ENCODE data around the gene TRAM2. TPM values are rescaled to one million over a fixed set of nuclear protein-coding genes. Genes with fewer than 3 reads are reported as not detected.

TRAM2 gene
- total RNA-seq, 1 experiment from 2014 or later: 13.4 TPM

DNA sequence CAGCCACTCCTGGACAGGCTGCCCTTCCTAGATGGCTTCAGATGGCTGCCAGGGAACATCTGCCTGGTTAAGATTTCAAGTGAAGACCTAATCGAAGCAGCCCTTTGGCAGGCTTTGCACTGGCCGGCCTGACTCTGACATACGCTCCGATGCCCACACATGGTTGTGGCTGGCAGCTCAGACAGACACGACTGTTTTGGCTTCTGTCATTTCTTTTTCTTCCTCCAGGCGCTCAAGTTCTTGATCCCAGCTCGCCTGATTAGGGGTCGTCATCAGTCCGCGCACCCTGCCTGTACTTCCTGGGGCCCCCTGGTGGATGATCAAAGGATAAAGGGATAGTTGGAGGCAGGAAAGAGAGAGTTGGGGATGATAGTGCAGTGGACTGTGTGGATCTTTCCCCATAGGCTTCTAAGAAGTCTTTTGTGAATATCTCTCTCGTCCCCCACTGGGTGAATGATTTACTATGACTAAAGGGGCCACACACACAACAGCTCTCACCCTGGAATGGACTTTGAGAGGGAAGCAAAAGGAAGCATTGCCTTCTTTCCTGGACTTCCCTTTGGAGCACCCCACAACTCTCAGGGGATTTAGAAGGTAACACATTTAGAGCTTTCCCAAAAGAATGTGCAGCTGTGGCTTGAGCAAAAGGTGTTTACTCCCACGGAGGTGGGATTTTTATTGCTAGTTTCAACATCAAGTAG, 21.4 kb upstream of the TRAM2 start:
- CTCF ChIA-PET: interaction anchor here (0.6 to 1.8 kb wide), 24 partner anchors 8 to 221 kb away, joined by 3 to 17 read pairs (median 4); partner anchors contain the start of genes EFHC1 and TRAM2
- H3K4me1 Mint-ChIP-seq: peaks cover 22% of the 10 kb centered on the region
- no peaks in the 10 kb centered on the region; the same call in 1 of the 2 replicates for H3K27me3 Mint-ChIP-seq (ENCODE audit: low read depth)
- H3K4me3 Mint-ChIP-seq: peak overlapping the region; percentile 43
- peak overlapping the region; percentile 34; the same call in 1 of the 2 replicates for H3K27ac Mint-ChIP-seq
- ATAC-seq (peak; percentile 82), DNase-seq (ENCODE audit: low spot score) (peak; percentile 86)
- no peaks in the 10 kb centered on the region for H3K36me3 Mint-ChIP-seq
- no peaks in the 10 kb centered on the region for H3K9me3 Mint-ChIP-seq
- POLR2A ChIA-PET: no interaction called here
- TF ChIP-seq, protein P1, sequence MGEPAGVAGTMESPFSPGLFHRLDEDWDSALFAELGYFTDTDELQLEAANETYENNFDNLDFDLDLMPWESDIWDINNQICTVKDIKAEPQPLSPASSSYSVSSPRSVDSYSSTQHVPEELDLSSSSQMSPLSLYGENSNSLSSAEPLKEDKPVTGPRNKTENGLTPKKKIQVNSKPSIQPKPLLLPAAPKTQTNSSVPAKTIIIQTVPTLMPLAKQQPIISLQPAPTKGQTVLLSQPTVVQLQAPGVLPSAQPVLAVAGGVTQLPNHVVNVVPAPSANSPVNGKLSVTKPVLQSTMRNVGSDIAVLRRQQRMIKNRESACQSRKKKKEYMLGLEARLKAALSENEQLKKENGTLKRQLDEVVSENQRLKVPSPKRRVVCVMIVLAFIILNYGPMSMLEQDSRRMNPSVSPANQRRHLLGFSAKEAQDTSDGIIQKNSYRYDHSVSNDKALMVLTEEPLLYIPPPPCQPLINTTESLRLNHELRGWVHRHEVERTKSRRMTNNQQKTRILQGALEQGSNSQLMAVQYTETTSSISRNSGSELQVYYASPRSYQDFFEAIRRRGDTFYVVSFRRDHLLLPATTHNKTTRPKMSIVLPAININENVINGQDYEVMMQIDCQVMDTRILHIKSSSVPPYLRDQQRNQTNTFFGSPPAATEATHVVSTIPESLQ (CRISPR knock-in tag; IDR thresholded peaks at IDR 0.05): no peak
- TF ChIP-seq, protein P2, sequence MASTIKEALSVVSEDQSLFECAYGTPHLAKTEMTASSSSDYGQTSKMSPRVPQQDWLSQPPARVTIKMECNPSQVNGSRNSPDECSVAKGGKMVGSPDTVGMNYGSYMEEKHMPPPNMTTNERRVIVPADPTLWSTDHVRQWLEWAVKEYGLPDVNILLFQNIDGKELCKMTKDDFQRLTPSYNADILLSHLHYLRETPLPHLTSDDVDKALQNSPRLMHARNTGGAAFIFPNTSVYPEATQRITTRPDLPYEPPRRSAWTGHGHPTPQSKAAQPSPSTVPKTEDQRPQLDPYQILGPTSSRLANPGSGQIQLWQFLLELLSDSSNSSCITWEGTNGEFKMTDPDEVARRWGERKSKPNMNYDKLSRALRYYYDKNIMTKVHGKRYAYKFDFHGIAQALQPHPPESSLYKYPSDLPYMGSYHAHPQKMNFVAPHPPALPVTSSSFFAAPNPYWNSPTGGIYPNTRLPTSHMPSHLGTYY (CRISPR knock-in tag; IDR thresholded peaks at IDR 0.05): no peak
- no peak for TF ChIP-seq PRRX2 (CRISPR knock-in tag; IDR thresholded peaks at IDR 0.05)
- no peak for TF ChIP-seq ZNF219 (CRISPR knock-in tag; IDR thresholded peaks at IDR 0.05; ENCODE audit: borderline replicate concordance)
- TF ChIP-seq, protein P3, sequence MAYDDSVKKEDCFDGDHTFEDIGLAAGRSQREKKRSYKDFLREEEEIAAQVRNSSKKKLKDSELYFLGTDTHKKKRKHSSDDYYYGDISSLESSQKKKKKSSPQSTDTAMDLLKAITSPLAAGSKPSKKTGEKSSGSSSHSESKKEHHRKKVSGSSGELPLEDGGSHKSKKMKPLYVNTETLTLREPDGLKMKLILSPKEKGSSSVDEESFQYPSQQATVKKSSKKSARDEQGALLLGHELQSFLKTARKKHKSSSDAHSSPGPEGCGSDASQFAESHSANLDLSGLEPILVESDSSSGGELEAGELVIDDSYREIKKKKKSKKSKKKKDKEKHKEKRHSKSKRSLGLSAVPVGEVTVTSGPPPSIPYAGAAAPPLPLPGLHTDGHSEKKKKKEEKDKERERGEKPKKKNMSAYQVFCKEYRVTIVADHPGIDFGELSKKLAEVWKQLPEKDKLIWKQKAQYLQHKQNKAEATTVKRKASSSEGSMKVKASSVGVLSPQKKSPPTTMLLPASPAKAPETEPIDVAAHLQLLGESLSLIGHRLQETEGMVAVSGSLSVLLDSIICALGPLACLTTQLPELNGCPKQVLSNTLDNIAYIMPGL (CRISPR knock-in tag; IDR thresholded peaks at IDR 0.05): 0 out of 2 replicates have a peak, but pooled peaks have one; percentile 48
- TF ChIP-seq ZNF416 (CRISPR knock-in tag; IDR thresholded peaks at IDR 0.05): no peak
- TF ChIP-seq EMX1 (CRISPR knock-in tag; IDR thresholded peaks at IDR 0.05): no peak
- no peak for TF ChIP-seq ZNF317 (CRISPR knock-in tag; IDR thresholded peaks at IDR 0.05; ENCODE audit: borderline replicate concordance, low read depth)
- no peak for TF ChIP-seq MYBL2 (CRISPR knock-in tag; IDR thresholded peaks at IDR 0.05)
- TF ChIP-seq, protein P4, sequence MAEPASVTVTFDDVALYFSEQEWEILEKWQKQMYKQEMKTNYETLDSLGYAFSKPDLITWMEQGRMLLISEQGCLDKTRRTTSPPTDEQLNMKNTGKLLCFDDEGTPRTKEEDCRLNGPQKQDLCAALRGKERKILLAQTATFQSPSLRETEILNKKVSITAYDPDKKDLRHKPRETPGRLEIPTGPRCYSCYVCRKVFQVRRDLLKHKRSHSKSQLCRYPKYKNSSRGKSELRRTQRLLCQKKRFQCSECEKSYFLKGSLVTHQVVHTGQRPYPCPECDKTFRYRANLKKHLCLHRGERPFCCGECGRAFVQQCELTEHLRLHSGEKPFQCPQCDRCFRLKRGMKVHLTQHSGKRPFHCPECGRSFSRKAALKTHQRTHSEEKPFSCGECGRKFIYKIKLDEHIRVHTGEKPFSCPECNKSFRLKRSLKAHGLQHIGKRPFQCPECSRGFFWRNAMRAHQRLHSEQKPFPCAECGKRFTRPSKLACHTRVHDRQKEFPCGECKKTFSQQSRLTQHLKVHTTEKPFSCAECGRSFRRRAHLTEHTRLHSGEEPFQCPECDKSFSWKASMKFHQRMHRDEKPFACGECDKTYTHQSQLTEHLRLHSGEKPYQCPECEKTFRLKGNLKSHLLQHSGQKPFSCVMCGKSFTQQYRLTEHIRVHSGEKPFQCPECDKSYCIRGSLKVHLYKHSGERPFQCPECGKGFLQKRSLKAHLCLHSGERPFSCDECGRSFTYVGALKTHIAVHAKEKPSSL (CRISPR knock-in tag; conservative IDR thresholded peaks at IDR 0.05): no peak
- TF ChIP-seq ZNF396 (CRISPR knock-in tag; IDR thresholded peaks at IDR 0.05; ENCODE audit: borderline replicate concordance): no peak
- TF ChIP-seq CREB1 (CRISPR knock-in tag; IDR thresholded peaks at IDR 0.05): no peak
- TF ChIP-seq, protein P5, sequence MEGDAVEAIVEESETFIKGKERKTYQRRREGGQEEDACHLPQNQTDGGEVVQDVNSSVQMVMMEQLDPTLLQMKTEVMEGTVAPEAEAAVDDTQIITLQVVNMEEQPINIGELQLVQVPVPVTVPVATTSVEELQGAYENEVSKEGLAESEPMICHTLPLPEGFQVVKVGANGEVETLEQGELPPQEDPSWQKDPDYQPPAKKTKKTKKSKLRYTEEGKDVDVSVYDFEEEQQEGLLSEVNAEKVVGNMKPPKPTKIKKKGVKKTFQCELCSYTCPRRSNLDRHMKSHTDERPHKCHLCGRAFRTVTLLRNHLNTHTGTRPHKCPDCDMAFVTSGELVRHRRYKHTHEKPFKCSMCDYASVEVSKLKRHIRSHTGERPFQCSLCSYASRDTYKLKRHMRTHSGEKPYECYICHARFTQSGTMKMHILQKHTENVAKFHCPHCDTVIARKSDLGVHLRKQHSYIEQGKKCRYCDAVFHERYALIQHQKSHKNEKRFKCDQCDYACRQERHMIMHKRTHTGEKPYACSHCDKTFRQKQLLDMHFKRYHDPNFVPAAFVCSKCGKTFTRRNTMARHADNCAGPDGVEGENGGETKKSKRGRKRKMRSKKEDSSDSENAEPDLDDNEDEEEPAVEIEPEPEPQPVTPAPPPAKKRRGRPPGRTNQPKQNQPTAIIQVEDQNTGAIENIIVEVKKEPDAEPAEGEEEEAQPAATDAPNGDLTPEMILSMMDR (IDR thresholded peaks at IDR 0.05): 0 out of 2 replicates have a peak, but pooled peaks have one; percentile 55
- TF ChIP-seq, protein P6, sequence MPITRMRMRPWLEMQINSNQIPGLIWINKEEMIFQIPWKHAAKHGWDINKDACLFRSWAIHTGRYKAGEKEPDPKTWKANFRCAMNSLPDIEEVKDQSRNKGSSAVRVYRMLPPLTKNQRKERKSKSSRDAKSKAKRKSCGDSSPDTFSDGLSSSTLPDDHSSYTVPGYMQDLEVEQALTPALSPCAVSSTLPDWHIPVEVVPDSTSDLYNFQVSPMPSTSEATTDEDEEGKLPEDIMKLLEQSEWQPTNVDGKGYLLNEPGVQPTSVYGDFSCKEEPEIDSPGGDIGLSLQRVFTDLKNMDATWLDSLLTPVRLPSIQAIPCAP (CRISPR knock-in tag; IDR thresholded peaks at IDR 0.05): no peak
- no peak for TF ChIP-seq NR2C2 (CRISPR knock-in tag; IDR thresholded peaks at IDR 0.05)
- no peak for TF ChIP-seq TP53 (CRISPR knock-in tag; IDR thresholded peaks at IDR 0.05)
- TF ChIP-seq, protein P7, sequence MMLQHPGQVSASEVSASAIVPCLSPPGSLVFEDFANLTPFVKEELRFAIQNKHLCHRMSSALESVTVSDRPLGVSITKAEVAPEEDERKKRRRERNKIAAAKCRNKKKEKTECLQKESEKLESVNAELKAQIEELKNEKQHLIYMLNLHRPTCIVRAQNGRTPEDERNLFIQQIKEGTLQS (CRISPR knock-in tag; conservative IDR thresholded peaks at IDR 0.05): no peak
- peak; percentile 89 for TF ChIP-seq CREM (CRISPR knock-in tag; IDR thresholded peaks at IDR 0.05)
- TF ChIP-seq GRHL2 (CRISPR knock-in tag; IDR thresholded peaks at IDR 0.05; ENCODE audit: insufficient replicate concordance, severe bottlenecking): no peak
- TF ChIP-seq HMGA2 (CRISPR knock-in tag; IDR thresholded peaks at IDR 0.05): no peak
- no peak for TF ChIP-seq ATF1 (CRISPR knock-in tag; IDR thresholded peaks at IDR 0.05)
- TF ChIP-seq, protein P8, sequence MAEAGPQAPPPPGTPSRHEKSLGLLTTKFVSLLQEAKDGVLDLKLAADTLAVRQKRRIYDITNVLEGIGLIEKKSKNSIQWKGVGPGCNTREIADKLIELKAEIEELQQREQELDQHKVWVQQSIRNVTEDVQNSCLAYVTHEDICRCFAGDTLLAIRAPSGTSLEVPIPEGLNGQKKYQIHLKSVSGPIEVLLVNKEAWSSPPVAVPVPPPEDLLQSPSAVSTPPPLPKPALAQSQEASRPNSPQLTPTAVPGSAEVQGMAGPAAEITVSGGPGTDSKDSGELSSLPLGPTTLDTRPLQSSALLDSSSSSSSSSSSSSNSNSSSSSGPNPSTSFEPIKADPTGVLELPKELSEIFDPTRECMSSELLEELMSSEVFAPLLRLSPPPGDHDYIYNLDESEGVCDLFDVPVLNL (CRISPR knock-in tag; IDR thresholded peaks at IDR 0.05; ENCODE audit: borderline replicate concordance, low read depth): no peak
- TF ChIP-seq KAT7 (CRISPR knock-in tag; IDR thresholded peaks at IDR 0.05; ENCODE audit: borderline replicate concordance): no peak
- TF ChIP-seq MXD4 (CRISPR knock-in tag; IDR thresholded peaks at IDR 0.05; ENCODE audit: borderline replicate concordance): no peak
